IPS-18a (cell line): ENCODE data around the gene TAF4B.
"Not testable (repeated sequence)": the region's sequence is repeated elsewhere in the genome, so short reads cannot be mapped to it uniquely, and the experiment has no call there.

Experiments used
- H3K27ac ChIP-seq: one replicate; pipeline ENCODE4 v1.5.1; 2013; ENCODE audit warnings: low read length
- H3K27me3 ChIP-seq: one replicate; pipeline ENCODE4 v1.6.1; 2013; ENCODE audit warnings: mild to moderate bottlenecking, low read length; ENCODE audit not compliant: control insufficient read depth, insufficient read depth
- H3K36me3 ChIP-seq: one replicate; pipeline ENCODE4 v1.6.1; 2013; ENCODE audit warnings: low read depth, low read length; ENCODE audit not compliant: control insufficient read depth
- H3K4me1 ChIP-seq: one replicate; pipeline ENCODE4 v1.6.1; 2013; ENCODE audit warnings: low read depth, low read length; ENCODE audit not compliant: control insufficient read depth
- H3K4me3 ChIP-seq: one replicate; pipeline ENCODE4 v1.5.1; 2013; ENCODE audit warnings: low read length
- H3K9ac ChIP-seq: one replicate; pipeline ENCODE4 v1.6.1; 2013; ENCODE audit warnings: mild to moderate bottlenecking, low read length, moderate library complexity
- H3K9me3 ChIP-seq: one replicate; pipeline ENCODE4 v1.6.1; 2013; ENCODE audit warnings: low read depth, low read length; ENCODE audit not compliant: control insufficient read depth

TAF4B gene

GRCh38 chr18:26277374-26277773 lies 51.1 kb downstream of the TAF4B start:
- Histone ChIP-seq H3K4me3 (no peak overlapping the region), H3K27ac (no peak overlapping the region), H3K36me3 (peaks cover 22% of the 10 kb centered on the region), H3K9me3 (no peaks in the 10 kb centered on the region), H3K9ac (no peak overlapping the region), H3K4me1 (no peaks in the 10 kb centered on the region), H3K27me3 (no peaks in the 10 kb centered on the region)

GRCh38 chr18:26279428-26279827 lies 53.2 kb downstream of the TAF4B start:
- no peaks in the 10 kb centered on the region for H3K9me3 ChIP-seq
- no peak overlapping the region for H3K4me3 ChIP-seq
- no peak overlapping the region for H3K9ac ChIP-seq
- H3K27me3 ChIP-seq: no peaks in the 10 kb centered on the region
- H3K4me1 ChIP-seq: no peaks in the 10 kb centered on the region
- no peak overlapping the region for H3K27ac ChIP-seq
- peaks cover 27% of the 10 kb centered on the region for H3K36me3 ChIP-seq

- Histone ChIP-seq H3K4me3 (no peak overlapping the region), H3K4me1 (no peaks in the 10 kb centered on the region), H3K9me3 (no peaks in the 10 kb centered on the region), H3K36me3 (peaks cover 23% of the 10 kb centered on the region), H3K27ac (no peak overlapping the region), H3K27me3 (no peaks in the 10 kb centered on the region), H3K9ac (no peak overlapping the region)
These were observed 59.8 kb downstream of the TAF4B start for GRCh38 chr18:26286008-26286407.

- H3K27ac ChIP-seq: no peak overlapping the region
- H3K27me3 ChIP-seq: no peaks in the 10 kb centered on the region
- H3K9me3 ChIP-seq: no peaks in the 10 kb centered on the region
- no peak overlapping the region for H3K4me3 ChIP-seq
- no peaks in the 10 kb centered on the region for H3K4me1 ChIP-seq
- H3K36me3 ChIP-seq: peaks cover 17% of the 10 kb centered on the region
- no peak overlapping the region for H3K9ac ChIP-seq
These were observed 61.4 kb downstream of the TAF4B start for GRCh38 chr18:26287644-26288043.

GRCh38 chr18:26290385-26290784 lies 64.1 kb downstream of the TAF4B start:
- Histone ChIP-seq H3K27ac (no peak overlapping the region), H3K9me3 (no peaks in the 10 kb centered on the region), H3K36me3 (peaks cover 14% of the 10 kb centered on the region), H3K4me3 (no peak overlapping the region), H3K27me3 (no peaks in the 10 kb centered on the region), H3K4me1 (no peaks in the 10 kb centered on the region), H3K9ac (no peak overlapping the region)

GRCh38 chr18:26293982-26294381 lies 67.7 kb downstream of the TAF4B start:
- Histone ChIP-seq H3K4me1 (peaks cover 6% of the 10 kb centered on the region), H3K9ac (no peak overlapping the region), H3K27me3 (no peaks in the 10 kb centered on the region), H3K27ac (no peak overlapping the region), H3K4me3 (no peak overlapping the region), H3K9me3 (no peaks in the 10 kb centered on the region), H3K36me3 (no peaks in the 10 kb centered on the region)

- no peaks in the 10 kb centered on the region for H3K36me3 ChIP-seq
- H3K27ac ChIP-seq: no peak overlapping the region
- peaks cover 6% of the 10 kb centered on the region for H3K4me1 ChIP-seq
- no peaks in the 10 kb centered on the region for H3K9me3 ChIP-seq
- no peak overlapping the region for H3K4me3 ChIP-seq
- H3K27me3 ChIP-seq: no peaks in the 10 kb centered on the region
- no peak overlapping the region for H3K9ac ChIP-seq
These were observed 71.9 kb downstream of the TAF4B start for GRCh38 chr18:26298107-26298506.

- H3K9ac ChIP-seq: no peak overlapping the region
- no peaks in the 10 kb centered on the region for H3K9me3 ChIP-seq
- no peaks in the 10 kb centered on the region for H3K27me3 ChIP-seq
- H3K27ac ChIP-seq: no peak overlapping the region
- no peak overlapping the region for H3K4me3 ChIP-seq
- H3K36me3 ChIP-seq: no peaks in the 10 kb centered on the region
- H3K4me1 ChIP-seq: peaks cover 6% of the 10 kb centered on the region
These were observed 75.4 kb downstream of the TAF4B start for GRCh38 chr18:26301681-26302080.

- not testable (repeated sequence) for H3K4me1 ChIP-seq, H3K36me3 ChIP-seq, H3K9me3 ChIP-seq, H3K27me3 ChIP-seq, H3K27ac ChIP-seq, H3K4me3 ChIP-seq, H3K9ac ChIP-seq
These were observed 77.0 kb downstream of the TAF4B start for GRCh38 chr18:26303222-26303621.

- H3K27ac ChIP-seq: no peak overlapping the region
- H3K4me1 ChIP-seq: no peaks in the 10 kb centered on the region
- H3K36me3 ChIP-seq: no peaks in the 10 kb centered on the region
- no peak overlapping the region for H3K4me3 ChIP-seq
- H3K27me3 ChIP-seq: no peaks in the 10 kb centered on the region
- H3K9me3 ChIP-seq: no peaks in the 10 kb centered on the region
- H3K9ac ChIP-seq: no peak overlapping the region
These were observed 78.3 kb downstream of the TAF4B start for GRCh38 chr18:26304511-26304910.

GRCh38 chr18:26307161-26307773 lies 81.0 kb downstream of the TAF4B start:
- Histone ChIP-seq H3K9ac (no peak overlapping the region), H3K4me3 (no peak overlapping the region), H3K36me3 (no peaks in the 10 kb centered on the region), H3K27me3 (no peaks in the 10 kb centered on the region), H3K4me1 (no peaks in the 10 kb centered on the region), H3K27ac (no peak overlapping the region), H3K9me3 (no peaks in the 10 kb centered on the region)

GRCh38 chr18:26309281-26309680 lies 83.0 kb downstream of the TAF4B start:
- H3K36me3 ChIP-seq: no peaks in the 10 kb centered on the region
- no peaks in the 10 kb centered on the region for H3K4me1 ChIP-seq
- H3K4me3 ChIP-seq: no peak overlapping the region
- no peak overlapping the region for H3K27ac ChIP-seq
- no peak overlapping the region for H3K9ac ChIP-seq
- no peaks in the 10 kb centered on the region for H3K9me3 ChIP-seq
- H3K27me3 ChIP-seq: no peaks in the 10 kb centered on the region
